Measurements from ENCODE around the gene KHDC1.
"Not testable (repeated sequence)": the region's sequence is repeated elsewhere in the genome, so short reads cannot be mapped to it uniquely, and the experiment has no call there.

Gene KHDC1

DNA sequence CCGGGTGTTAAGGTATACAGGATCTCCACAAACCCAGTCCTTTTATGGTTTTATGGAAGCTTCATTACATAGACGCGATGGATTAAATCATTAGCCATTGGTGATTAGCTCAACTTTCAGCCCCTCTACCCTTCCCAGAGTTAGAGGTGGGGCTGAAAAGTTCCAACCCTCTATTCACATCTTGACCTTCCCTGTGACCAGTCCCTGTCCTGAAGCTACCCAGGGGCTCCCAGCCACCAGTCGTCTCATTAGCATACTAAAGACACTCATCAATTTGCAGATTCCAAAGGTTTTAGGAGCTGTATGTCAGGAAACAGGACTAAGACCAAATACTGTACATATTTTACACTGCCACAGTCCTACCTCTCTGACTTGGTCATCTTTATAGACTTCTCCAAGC is 58.7 kb downstream of the KHDC1 start:
- no peak for TF ChIP-seq Cebpa-rat (IDR thresholded peaks at IDR 0.05)
- Histone ChIP-seq H3K4me3 (no peak overlapping the region), H3K9ac (no peak overlapping the region), H3K36me3 (no peaks in the 10 kb centered on the region), H3K27ac (no peak overlapping the region), H3K27me3 (no peaks in the 10 kb centered on the region), H3K9me3 (replicated peaks in 1 of 11) (peaks cover 8 to 18% (median 14%) of the 10 kb centered on the region in 11 experiments; a peak in 21 of 22 replicates), H3K4me2 (no peak overlapping the region), H4K20me1 (no peaks in the 10 kb centered on the region), H3K4me1 (peaks cover 0 to 10% (median 3%) of the 10 kb centered on the region in 10 experiments; a peak in 7 of 20 replicates)

DNA sequence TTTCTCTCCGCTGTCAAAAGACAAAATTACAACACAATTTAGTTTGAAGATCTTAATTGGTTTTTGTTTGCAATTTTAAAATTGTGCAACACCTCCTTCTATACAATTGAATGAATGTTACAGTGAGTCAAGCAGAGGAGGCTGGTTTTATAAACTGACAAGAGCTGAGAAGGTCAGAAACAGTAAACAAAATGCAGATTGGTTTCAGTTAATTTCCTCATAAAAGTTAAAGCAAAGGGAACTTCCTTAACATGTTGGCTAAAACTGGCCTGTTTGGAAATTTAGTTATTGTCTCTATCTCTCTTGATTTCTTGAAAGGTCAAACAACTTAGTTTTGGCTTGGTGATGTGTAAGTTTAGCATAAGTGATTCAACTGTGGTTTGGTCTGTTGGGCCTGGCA is 59.9 kb downstream of the KHDC1 start:
- Histone ChIP-seq H3K36me3 (no peaks in the 10 kb centered on the region), H3K27me3 (no peaks in the 10 kb centered on the region), H3K27ac (no peak overlapping the region), H3K4me2 (no peak overlapping the region), H3K4me1 (peaks cover 0 to 10% (median 3%) of the 10 kb centered on the region in 10 experiments; a peak in 7 of 20 replicates), H3K4me3 (no peak overlapping the region), H3K9ac (no peak overlapping the region), H4K20me1 (no peaks in the 10 kb centered on the region), H3K9me3 (replicated peaks in 1 of 11) (peaks cover 8 to 18% (median 14%) of the 10 kb centered on the region in 11 experiments; a peak in 21 of 22 replicates)
- TF ChIP-seq Cebpa-rat (IDR thresholded peaks at IDR 0.05) = 0 out of 22 replicates have a peak, but pooled peaks of 1 of the 11 experiments have one; percentile 34

DNA sequence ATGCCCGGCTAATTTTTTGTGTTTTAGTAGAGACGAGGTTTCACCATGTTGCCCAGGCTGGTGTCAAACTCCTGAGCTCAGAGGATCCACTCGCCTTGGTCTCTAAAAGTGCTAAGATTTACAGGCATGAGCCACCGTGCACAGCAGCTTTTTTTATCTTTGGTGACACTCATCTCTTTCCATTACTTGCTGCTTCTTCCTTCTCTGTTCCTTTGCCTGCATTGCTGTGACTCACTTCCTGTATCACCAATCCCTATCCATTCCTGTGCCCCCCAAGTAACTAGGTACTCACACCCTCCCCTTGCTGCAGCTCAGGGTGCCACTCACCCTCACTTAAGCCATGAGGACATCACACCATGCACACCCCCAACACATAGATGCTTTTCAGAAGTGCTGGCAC is 62.3 kb downstream of the KHDC1 start:
- H4K20me1 ChIP-seq = no peaks in the 10 kb centered on the region
- no peak for TF ChIP-seq Cebpa-rat (IDR thresholded peaks at IDR 0.05)

DNA sequence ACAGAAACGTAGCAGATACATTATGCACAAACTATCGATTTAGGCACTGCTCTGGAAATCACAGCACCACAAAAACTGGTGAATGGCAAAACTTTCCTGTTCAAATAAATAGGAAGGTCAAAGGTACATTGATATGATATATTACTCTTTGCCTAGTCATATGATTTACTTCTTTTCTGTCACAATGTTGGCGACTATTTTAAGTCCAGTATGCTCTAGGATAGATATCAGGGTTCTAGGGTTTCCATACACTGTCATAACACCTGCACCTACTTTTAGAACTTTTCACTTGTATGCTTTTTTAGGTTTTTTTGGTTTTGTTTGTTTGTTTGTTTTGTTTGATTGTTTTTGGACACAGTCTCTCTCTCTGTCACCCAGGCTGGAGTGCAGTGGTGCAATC is 62.7 kb downstream of the KHDC1 start:
- Histone ChIP-seq H3K4me2 (peak overlapping the region in 2 of 11 experiments; percentile 14 to 37; a peak in 1 of 22 replicates), H3K4me1 (peaks cover 0 to 10% (median 3%) of the 10 kb centered on the region in 10 experiments; a peak in 7 of 20 replicates), H3K27ac (no peak overlapping the region), H4K20me1 (no peaks in the 10 kb centered on the region), H3K9me3 (replicated peaks in 1 of 11) (no peaks in the 10 kb centered on the region; a peak in 1 of 22 replicates), H3K27me3 (no peaks in the 10 kb centered on the region), H3K4me3 (no peak overlapping the region), H3K9ac (no peak overlapping the region), H3K36me3 (peaks cover 0 to 26% (median 17%) of the 10 kb centered on the region in 11 experiments; a peak in 18 of 22 replicates)
- no peak for TF ChIP-seq Cebpa-rat (IDR thresholded peaks at IDR 0.05)

More for the DNA sequence above, 62.3 kb downstream of the KHDC1 start:
- H3K9ac ChIP-seq = no peak overlapping the region
- H3K4me1 ChIP-seq = peaks cover 0 to 10% (median 3%) of the 10 kb centered on the region in 10 experiments; a peak in 7 of 20 replicates
- no peaks in the 10 kb centered on the region for H3K27me3 ChIP-seq
- peak overlapping the region in 3 of 11 experiments; percentile 14 to 40 (median 37); a peak in 2 of 22 replicates for H3K4me2 ChIP-seq
- H3K36me3 ChIP-seq = peaks cover 0 to 21% (median 12%) of the 10 kb centered on the region in 11 experiments; a peak in 12 of 22 replicates
- H3K4me3 ChIP-seq = no peak overlapping the region
- peaks cover 0 to 4% (median 4%) of the 10 kb centered on the region in 11 experiments; a peak in 16 of 22 replicates for H3K9me3 ChIP-seq (replicated peaks in 1 of 11)
- no peak overlapping the region for H3K27ac ChIP-seq

DNA sequence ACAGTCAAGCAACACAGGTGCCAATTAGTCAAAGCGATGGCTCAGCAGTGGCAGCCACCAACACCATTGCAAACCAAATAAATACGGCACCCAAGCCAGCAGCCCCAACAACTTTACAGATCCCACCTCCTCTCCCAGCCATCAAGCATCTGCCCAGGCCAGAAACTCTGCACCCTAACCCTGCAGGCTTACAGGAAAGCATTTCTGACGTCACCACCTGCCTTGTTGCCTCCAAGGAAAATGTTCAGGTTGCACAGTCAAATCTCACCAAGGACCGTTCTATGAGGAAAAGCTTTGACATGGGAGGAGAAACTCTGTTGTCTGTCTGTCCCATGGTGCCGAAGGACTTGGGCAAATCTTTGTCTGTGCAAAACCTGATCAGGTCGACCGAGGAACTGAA is 68.3 kb downstream of the KHDC1 start:
- no peaks in the 10 kb centered on the region for H4K20me1 ChIP-seq

DNA sequence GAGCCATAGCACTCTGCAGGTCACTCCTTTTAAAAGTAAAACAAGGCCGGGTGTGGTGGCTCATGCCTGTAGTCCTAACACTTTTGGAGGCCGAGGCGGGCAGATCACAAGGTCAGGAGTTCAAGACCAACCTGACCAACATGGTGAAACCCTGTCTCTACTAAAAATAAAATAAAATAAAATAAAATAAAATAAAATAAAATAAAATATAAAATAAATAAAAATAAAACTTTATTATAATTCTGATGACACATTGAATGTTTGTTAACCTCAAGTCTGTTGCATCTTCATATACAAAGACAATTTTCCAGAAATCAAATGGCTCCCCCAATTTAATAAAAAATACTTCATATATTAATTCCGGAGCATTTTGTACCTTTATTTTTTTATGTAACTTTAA is 69.7 kb downstream of the KHDC1 start:
- H3K36me3 ChIP-seq = peaks cover 8 to 74% (median 46%) of the 10 kb centered on the region in 11 experiments; a peak in 20 of 22 replicates
- H3K9ac ChIP-seq = not testable (repeated sequence)

More for the DNA sequence above, 68.3 kb downstream of the KHDC1 start:
- H3K36me3 ChIP-seq = peaks cover 8 to 74% (median 46%) of the 10 kb centered on the region in 11 experiments; a peak in 20 of 22 replicates
- no peak overlapping the region for H3K4me2 ChIP-seq
- no peak for TF ChIP-seq Cebpa-rat (IDR thresholded peaks at IDR 0.05)
- no peak overlapping the region for H3K4me3 ChIP-seq
- no peaks in the 10 kb centered on the region for H3K27me3 ChIP-seq
- H3K4me1 ChIP-seq = no peaks in the 10 kb centered on the region
- H3K9me3 ChIP-seq (replicated peaks in 1 of 11) = no peaks in the 10 kb centered on the region
- H3K27ac ChIP-seq = no peak overlapping the region
- H3K9ac ChIP-seq = no peak overlapping the region

More for the DNA sequence above, 69.7 kb downstream of the KHDC1 start:
- H3K27me3 ChIP-seq; H3K4me1 ChIP-seq; H3K27ac ChIP-seq; H3K4me2 ChIP-seq; H4K20me1 ChIP-seq; H3K9me3 ChIP-seq (replicated peaks in 1 of 11); H3K4me3 ChIP-seq: not testable (repeated sequence)

Data from BLaER1 treated with 17β-estradiol and CSF1 and Interleukin-3, amounts not matched to agents 10 nM and 100 nM (cell line).